ENCODE results near the gene MRPL48.
"Not testable (repeated sequence)": the region's sequence is repeated elsewhere in the genome, so short reads cannot be mapped to it uniquely, and the experiment has no call there.

Gene MRPL48

DNA sequence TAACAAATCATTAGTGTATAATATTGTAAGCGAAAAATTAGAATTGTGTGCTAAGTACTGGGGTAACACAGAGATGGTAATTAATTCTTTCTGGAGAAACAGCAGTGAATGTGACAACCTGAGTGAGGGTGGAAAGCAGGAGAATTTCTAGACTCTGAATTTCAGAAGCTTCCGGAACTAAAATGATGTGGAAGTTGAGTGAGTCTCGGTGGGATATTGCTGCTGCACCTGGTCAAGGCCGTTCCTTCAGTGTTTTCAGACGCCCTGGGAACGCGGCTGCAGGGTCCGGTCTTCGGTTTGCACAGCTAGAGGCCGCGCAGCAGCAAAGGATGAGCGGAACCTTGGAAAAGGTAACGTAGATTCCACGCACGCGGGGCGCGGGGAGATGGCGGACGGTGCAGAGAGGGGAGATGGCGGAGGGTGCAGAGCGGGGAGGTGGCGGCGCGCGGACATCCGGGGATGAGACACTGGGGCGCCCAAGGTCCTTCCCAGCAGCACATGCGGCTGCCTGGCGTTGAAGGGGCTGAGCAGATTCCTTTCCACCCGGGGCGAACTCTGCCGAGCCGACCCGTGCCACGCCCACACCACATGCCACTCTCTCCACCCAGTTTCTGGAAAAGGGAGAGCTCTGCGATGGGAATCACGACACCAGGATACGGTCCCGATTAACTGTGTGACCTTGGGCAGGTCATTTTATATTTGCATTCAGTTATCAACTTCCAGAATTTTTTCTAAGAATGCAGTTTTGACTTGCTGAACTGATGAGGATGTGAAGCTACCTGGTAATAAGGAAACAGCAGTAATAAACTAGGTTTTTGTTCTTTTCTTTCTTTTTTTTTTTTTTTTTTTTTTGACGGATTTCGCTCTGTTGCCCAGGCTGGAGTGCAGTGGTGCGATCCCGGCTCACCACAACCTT is at the start of gene MRPL48:
Gene MRPL48, plus strand, starts transcription at position 232 of the 916 bp plus-strand sequence. Its CDS starts 98 bp downstream, at position 330.
- DNase-seq (ENCODE audit: low read depth), result peak; percentile 86

DNA sequence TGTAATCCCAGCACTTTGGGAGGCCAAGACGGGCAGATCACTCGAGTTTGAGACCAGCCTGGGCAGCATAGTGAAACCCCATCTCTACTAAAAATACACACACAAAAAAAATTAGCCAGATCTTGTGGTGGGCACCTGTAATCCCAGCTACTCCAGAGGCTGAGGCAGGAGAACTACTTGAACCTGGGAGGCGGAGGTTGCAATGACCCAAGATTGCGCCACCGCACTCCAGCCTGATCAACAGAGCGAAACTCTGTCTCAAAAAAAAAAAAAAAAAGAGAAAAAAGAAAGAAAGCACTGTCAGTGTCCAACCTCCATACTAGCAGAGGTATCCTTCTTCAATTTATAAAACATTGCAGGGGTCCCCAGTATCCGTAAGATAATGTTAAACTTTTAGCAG is 44.6 kb upstream of the MRPL48 start:
- DNase-seq (ENCODE audit: low read depth), result no peak

DNA sequence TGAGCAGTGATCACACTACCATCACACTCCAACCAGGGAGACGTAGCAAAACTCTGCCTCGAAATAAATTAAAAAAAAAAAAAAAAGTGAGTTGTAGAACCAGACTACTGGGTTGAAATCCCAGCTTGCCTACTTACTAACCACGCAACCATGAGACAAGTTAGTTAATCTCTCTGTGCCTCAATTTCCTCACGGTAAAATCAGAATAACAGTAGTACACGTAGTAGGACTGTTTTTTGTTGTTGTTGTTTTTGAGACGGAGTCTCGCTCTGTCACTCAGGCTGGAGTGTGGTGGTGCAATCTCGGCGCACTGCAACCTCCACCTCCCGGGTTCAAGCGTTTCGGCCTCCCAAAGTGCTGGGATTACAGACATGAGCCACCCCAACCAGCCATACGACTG is 41.0 kb upstream of the MRPL48 start:
- no peak for DNase-seq (ENCODE audit: low read depth)

DNA sequence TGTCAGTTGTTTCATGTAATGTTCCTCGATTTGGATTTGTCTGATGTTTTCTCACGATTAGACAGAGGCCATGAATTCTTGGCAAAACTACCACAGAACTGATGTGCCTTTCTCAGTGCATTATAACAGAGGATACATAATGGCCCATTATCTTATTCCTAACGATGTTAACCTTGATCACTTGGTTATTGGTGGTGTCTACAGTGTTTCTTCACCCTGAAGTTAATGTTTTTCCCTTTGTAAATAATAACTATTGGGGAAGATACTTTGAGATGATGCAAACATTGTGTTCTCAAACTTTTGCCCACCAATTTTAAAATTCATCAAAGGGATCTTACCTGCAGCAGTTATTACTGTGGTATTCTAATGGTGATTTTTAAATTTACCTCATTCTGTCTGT is 39.9 kb upstream of the MRPL48 start:
- DNase-seq (ENCODE audit: low read depth), result no peak

DNA sequence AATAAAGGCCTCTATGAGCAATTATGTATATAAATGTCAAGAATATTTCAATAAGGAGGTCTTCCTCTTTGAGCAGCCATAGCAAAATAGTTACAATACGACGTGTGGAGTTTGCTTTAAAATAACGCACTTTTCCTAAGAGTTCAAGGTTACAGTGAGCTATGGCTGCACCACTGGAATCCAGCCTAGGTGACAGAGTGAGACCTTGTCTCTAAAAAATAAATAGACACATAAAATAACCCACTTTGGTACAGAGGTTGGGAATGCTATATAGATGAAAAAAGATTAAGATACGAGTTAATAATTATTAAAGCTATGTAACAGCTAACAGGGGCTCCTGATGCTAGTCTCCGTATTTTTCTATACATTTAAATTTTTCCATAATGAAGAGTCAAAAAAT is 39.4 kb upstream of the MRPL48 start:
- DNase-seq (ENCODE audit: low read depth), result no peak

DNA sequence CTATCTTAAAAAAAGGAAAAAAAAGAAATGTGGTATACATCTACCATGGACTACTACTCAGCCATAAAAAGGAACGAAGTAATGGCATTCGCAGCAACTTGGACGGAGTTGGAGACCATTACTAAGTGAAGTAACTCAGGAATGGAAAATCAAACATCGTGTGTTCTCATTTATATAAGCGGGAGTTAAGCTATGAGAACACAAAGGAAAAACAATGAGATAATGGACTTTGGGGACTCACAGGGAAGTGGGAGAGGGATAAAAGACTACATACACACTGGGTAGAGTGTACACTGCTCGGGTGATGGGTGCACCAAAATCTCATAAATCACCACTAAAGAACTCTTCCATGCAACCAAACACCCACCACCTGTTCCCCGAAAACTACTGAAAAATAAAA is 38.6 kb upstream of the MRPL48 start:
- DNase-seq (ENCODE audit: low read depth), result no peak

DNA sequence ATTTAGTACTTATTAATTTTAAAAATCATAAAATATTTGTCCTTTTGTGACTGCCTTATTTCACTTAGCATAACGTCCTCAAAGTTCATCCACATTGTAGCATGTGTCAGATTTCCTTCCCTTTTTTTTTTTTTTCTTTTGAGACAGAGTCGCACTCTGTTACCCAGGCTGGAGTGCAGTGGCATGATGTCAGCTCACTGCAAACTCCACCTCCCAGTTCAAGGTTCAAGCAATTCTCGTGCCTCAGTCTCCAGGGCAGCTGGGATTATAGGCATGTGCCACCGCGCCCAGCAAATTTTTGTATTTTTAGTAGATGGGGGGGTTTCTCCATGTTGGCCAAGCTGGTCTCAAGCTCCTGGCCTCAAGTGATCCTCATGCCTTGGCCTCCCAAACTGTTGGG is 37.4 kb upstream of the MRPL48 start:
- DNase-seq (ENCODE audit: low read depth), result no peak

DNA sequence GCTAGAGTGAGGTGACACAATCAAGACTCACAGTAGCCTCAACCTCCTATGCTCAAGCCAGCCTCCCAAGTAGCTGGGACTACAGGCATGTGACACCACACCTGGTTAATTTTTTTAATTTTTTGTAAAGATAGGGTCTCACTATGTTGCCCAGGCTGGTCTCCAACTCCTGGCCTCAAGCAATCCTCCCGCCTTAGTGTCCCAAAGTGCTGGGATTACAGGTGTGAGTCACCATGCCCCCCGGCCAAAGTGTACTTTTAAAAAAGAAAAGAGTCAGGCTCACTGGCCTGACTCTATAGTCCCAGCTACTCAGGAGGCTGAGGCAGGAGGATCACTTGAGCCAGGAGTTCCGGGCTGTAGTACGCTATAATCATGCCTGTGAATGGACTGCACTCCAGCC is 36.8 kb upstream of the MRPL48 start:
- DNase-seq (ENCODE audit: low read depth), result not testable (repeated sequence)

DNA sequence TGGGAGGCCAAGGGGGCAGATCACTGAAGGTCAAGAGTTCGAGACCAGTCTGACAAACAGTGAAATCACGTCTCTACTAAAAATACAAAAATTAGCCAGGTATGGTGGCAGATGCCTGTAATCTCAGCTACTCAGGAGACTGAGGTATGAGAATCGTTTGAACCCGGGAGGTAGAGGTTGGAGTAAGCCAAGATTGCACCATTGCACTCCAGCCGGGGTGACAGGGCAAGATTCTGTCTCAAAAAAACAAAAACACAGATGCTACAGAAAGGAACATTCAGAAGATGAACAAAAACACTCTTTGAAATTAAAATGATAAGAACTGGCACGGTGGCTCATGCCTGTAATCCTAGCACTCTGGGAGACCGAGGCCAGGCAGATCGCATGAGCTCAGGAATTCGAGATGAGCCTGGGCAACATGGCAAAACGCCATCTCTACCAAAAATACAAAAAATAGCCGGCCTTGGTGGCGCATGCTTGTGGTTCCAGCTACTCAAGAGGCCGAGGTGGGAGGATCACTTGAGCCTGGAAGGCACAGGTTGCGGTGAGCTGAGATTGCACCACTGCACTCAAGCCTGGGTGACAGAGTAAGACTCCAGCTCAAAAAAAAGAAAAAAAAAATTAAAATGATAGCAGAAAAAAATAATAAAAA is 35.3 kb upstream of the MRPL48 start:
- no peak for DNase-seq (ENCODE audit: low read depth)

DNA sequence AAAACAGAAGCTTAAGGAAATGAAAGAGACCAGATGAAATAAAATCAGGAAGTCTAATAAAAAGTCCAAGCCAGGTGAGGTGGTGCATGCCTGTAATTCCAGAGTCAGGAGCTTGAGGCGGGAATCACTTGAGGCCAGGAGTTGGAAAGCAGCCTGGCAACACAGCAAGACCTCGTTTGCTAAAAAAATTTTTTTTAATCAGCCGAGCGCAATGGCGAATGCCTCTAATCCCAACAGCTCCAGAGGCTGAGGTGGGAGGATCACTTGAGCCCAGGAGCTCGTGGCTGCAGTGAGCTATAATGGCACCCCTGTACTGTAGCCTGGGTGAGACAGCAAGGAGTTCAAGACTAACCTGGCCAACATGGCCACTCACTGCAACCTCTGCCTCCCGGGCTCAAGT is 34.8 kb upstream of the MRPL48 start:
- no peak for DNase-seq (ENCODE audit: low read depth)

DNA sequence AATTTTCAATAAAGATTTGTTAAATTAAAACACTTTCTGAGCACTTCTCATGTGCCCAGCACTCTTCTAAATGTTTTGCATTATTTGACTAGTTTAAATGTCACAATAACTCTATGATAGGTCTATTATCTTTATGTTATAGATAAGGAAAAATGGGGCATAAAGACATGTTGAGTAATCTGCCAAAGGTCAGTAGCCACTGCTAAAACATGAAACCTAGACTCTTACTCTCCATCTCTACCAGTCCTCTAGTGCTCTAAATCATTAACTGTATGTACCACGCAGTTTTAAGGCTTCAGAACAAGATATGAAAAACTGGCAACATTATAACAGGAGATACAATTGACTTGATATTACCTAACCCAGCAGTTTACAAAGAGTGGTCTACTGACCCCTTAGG is 33.7 kb upstream of the MRPL48 start:
- no peak for DNase-seq (ENCODE audit: low read depth)

DNA sequence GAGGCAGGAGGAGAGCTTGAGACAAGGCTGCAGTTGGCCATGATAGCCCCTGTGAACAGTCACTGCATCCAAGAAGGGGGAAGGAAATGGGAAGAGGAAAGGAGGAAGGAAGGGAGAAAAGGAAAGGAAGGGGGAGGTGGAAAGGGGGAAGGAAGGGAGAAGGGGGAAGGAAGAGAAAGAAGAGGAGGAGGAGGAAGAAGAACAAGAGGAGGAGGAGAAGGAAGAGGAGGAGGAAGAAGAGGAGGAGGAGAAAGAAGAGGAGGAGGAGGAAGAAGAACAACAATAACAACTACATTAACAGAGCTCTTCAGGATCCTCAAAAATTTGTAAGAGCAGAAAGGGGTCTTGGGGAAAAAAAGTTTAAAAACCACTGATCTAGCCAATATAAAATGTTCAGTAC is 32.0 kb upstream of the MRPL48 start:
- no peak for DNase-seq (ENCODE audit: low read depth)

DNA sequence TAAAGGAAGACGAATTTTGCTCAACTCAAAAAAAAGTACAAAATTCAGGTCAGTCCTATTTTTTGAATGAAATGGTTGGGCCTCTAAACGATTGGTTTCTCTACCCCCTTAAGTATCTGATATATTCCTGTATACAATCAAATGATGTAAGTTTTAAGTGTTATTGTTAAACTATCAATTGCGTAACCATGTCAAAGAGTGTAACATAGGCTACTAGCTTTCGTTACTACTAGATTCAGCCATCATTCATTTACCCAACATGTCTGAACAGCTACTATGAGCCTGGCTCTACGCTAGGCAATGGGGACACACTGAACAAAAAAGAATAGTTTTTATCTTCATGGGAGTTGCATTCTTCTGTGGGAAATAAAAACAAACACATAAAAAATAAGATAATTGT is 30.1 kb upstream of the MRPL48 start:
- DNase-seq (ENCODE audit: low read depth), result no peak

DNA sequence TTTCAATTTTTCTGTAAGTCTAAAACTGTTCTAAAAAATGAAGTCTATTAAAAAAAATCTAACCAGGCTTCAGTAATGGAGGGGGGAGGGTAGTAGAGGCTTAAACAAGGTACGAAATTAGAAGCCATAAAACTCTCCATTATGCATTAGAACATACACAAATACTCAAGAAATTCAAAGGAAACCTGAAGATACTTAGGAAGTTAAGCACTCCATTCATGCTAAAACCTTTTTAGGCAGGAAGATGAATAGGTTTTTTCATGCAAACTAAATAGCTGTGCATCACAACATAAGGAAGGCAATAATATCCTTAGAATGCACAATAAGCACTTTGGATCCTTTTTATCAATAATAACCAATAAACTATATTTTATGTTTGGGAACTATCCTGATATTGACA is 29.2 kb upstream of the MRPL48 start:
- DNase-seq (ENCODE audit: low read depth), result no peak

DNA sequence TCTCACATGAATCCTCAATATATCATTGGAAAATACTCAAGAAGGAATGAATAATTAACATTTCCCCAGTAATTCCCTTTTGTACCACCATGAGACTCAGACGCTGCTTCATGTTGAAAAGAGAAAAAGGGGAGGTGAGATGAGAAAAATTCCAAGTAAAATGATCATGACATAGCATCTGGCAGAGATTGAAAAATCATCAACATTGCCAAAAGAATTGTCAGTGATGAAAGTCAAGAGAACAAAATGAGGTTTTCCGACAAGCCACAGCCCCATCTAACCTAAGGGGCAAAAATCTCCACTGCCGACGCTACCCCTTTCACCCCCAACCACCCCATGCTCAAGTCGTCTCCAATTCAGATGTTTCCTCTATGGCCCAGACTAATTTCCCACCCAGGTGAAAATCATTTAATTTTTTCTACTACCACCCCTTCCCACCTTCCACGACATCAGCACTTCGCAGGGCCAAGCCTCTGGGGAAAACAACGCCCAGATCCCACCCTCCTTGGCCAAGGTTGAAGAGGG is 28.0 kb upstream of the MRPL48 start:
- no peak for DNase-seq (ENCODE audit: low read depth)

DNA sequence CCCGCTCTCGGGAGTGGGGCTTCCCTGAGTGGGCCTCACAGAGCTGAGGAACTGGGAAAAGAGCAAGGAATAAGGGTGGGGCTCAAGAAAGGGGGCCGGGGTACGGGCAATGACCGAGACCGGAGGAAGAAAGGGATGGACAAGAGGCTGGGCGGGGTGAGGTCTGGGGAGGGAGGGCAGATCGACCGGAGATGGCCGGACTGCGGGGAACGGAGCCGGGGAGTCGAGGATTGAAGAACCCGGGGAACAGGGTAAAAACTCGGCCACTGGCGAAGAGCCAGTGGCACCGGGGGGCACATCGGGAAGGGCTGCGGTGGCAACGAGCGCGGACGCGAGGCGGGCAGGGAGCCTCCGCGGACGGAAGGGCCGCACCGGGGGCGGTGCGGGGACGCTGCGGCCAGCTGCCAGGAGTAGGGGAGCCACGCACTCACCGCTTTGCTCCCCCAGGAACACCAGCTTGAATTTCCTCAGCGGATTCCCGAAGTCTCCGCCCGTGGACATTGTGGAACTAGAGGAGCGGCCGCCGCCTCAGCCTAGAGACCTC is 27.5 kb upstream of the MRPL48 start:
- DNase-seq (ENCODE audit: low read depth), result no peak

DNA sequence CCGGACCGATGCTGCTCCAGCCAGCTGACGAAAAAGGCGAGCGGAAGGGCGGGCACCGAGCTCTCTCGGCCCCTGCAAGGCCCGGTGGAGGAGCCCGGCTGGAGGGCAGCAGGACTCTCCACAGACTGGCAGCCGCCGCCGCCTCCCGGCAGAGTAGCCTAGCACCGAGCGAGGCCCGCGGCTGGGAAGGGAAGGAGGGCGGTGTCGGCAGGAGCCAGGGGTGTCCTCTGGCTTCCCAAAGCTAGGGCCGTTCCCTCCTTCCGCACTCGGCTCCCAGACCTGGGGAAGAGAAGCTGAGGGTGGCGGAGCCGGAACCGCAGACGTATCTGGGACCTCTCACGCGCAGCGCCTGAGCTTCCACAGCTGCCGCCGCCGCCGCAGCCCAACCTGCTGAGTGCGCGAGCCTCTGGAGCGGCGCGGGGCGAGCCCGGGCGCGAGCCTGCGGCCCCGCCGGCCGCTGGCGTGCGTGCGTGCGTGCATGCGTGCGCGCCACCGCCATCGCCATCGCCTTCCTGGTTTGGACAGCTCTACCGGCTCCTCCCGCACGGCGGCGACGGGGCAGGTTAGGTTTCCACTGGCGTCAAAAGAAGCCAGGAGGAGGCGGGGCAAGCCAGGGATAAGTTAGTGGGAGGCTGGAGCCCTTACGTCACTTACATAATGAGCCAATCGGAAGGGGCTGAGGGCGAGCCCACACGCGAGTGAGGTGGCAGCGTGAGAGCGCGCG is 26.8 kb upstream of the MRPL48 start, which contains the start of gene RAB6A:
Gene RAB6A, minus strand, starts transcription at position 396 of the 724 bp plus-strand sequence. CDS start 439 bp downstream, outside the sequence.
- DNase-seq (ENCODE audit: low read depth), result peak; percentile 99

DNA sequence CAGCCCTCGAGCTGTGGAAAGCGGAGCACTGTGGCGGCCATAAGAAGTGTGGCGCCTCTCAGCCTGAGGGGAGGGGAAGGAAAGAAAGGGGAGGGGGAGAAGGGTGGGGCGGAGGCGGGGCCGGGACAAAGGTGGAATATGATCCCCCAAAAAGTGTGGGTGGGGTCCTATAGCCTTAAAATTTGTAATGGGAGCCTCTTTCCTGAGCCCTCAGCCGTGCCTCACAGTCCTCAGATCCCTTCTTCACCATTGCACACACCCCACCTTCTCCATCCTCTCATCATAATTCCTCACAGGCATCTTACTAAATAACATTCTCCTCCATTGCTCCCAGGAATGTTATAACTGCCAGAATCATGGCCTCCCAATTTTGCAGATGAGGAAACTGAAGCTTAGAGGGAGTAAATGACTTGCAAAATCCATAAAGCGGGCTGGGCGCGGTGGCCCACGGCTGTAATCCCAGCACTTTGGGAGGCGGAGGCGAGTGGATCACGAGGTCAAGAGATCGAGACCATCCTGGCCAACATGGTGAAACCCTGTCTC is 26.2 kb upstream of the MRPL48 start:
- DNase-seq (ENCODE audit: low read depth), result no peak

DNA sequence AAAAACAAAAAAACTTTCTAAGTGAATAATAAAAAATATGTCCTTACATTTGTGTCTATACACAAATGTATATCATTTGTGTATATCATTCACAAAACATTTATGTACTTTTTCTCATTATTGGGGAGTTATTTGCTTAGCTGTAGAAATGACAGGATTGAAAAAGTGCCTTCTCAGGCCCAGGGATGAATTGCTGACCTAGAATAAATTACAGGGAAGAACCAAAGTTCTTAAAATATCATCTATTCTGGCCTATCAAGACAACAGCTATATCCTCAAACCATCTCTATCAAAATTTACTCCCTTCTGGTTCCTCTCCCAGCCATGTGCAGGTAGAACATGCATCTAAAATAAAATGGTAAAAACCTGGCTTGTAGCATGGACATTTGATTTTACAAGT is 24.9 kb upstream of the MRPL48 start:
- DNase-seq (ENCODE audit: low read depth), result no peak

DNA sequence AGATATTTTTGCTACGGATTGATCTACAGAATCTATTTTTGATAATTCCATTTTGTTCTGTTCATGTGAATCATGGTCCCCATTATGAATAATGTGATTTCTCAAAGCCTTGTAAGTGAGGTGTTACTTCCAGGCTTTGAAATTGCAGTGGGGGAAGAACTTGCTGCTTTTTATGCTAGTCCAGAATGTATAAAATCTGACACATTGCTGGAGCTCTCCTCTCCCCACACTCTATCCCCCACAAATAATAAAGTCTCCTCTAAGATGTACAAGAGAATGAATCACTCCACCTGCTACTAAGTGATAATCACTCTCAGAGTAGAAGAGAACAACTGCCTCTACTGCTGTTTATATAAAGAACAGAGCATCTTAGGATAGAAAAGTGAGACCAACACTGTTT is 20.9 kb upstream of the MRPL48 start:
- no peak for DNase-seq (ENCODE audit: low read depth)

DNA sequence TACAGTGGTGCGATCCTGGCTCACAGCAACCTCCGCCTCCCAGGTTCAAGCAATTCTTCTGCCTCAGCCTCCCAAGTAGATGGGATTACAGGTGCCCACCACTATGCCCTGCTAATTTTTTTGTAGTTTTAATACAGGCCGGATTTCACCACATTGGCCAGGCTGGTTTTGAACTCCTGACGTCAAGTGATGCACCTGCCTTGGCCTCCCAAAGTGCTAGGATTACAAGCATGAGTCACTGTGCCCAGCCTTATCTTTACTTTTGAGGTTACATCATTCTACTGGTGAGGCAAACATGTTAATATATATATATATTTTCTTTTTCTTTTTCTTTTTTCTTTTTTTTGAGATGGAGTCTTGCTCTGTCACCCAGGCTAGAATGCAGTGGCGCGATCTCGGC is 16.9 kb upstream of the MRPL48 start:
- not testable (repeated sequence) for DNase-seq (ENCODE audit: low read depth)
